Left lung (tissue), 10 donors: ENCODE measurements around the gene LIPF. TPM values are rescaled to one million over a fixed set of nuclear protein-coding genes. Genes with fewer than 3 reads are reported as not detected.

Experiments used
- ATAC-seq: fragments of 200-7000 bp; cut with Tn5 transposase; one replicate; pipeline ENCODE4 v1.9.1; 2020; ENCODE audit warnings: moderate library complexity
- DNase-seq, 4 donors: peaks; one replicate each; pipeline ENCODE4 v3.0.0-alpha.2; 2013 to 2020
- H3K27ac ChIP-seq, 2 donors: fragments of 200-600 bp; sonication (generic) in 1 of 2; one replicate each; pipeline versions ENCODE4 v1.5.0 to v1.8.0; 2020 to 2021
- H3K27me3 ChIP-seq, 2 donors: fragments of 200-600 bp; sonication (generic) in 1 of 2; one replicate each; pipeline versions ENCODE4 v1.5.0 to v1.8.0; 2020 to 2021
- H3K36me3 ChIP-seq, 2 donors: fragments of 200-600 bp; sonication (generic) in 1 of 2; one replicate each; pipeline versions ENCODE4 v1.5.0 to v1.8.0; 2020 to 2021
- H3K4me1 ChIP-seq, 2 donors: fragments of 200-600 bp; one replicate each; pipeline ENCODE4 v1.8.0; 2021
- H3K4me3 ChIP-seq, 2 donors: fragments of 200-600 bp; sonication (generic) in 1 of 2; one replicate each; pipeline versions ENCODE4 v1.5.0 to v1.8.0; 2020 to 2021; ENCODE audit warnings: mild to moderate bottlenecking in 1 of 2
- H3K9me3 ChIP-seq, 2 donors: fragments of 200-600 bp; sonication (generic) in 1 of 2; one replicate each; pipeline versions ENCODE4 v1.5.0 to v1.8.0; 2020 to 2021
- intact Hi-C, 2 donors: fragments of 100-400 bp; cut with DNase I; formaldehyde crosslinking; loops; one replicate each; pipeline versions ENCODE4 v1.11.2 to v1.14.2; 2022
- polyA plus RNA-seq, 6 donors: library from polyadenylated mRNA; unstranded; fragments of 120-200 nt; gene quantifications; one replicate each; pipeline ENCODE4 v1.2.1, GENCODE V29; 2013; ENCODE audit not compliant: insufficient read length in 6 of 6
- total RNA-seq, 2 donors: library from RNA; stranded (reverse); fragmentation: NEBNext Ultra II Directional; extraction: Animal tissue kit (Norgen Biotek cat#: 25700); gene quantifications; one replicate each; pipeline ENCODE4 v1.2.1, GENCODE V29; 2021
- TF ChIP-seq, protein P1 (sequence below), 2 donors: fragments of 200-600 bp; sonication (generic) in 1 of 2; IDR thresholded peaks; one replicate each; pipeline versions ENCODE4 v1.5.0 to v1.8.0; 2021; ENCODE audit warnings: antibody characterized with exemption in 2 of 2
- donor health status: DM: no; HTN: yes; CAD: no.
- donor health status: DM: no; HTN: no; CAD: no.

The LIPF gene
- total and polyA plus RNA-seq, 8 donors = 0.24 to 0.51 (median 0.38) TPM; not detected in 5

DNA sequence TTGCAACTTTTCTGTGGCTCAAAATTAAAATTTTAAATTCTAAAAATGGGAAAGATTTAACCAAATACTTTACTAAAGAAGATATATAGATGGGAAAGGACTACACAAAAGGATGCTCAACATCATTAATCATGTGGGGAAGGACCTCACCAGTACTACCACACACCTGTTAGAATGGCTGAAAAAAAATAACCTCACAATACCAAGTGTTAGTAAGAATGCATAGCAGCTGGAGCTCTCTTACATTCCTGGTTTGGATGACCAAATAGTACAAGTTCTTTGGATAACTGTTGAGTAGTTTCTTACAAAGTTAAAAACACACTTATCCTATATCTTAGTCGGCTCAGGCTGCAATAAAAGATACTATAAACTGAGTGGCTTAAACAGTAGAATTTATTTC is 43.8 kb upstream of the LIPF start:
- no peak overlapping the region for H3K27ac ChIP-seq
- no peak for DNase-seq

DNA sequence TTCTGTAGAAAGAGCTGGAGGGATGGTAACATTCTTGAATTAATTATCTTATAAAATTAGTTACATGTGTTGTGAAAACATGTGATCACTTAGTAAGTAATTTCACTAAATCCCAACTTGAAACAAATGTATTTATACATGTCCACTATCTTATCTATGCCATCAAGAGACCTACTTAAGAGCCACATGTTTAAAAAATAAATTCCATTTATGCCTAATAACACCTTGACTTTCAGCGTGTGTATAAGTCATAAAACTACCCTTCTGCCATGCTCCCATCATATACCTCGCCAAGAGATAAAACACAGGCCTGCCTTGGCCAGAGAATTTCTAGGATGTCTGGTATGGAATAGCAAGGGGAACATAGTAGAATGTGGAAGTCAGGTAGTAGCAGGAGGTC is 40.4 kb upstream of the LIPF start:
- ATAC-seq = no peak
- no peak for DNase-seq
- intact Hi-C loops = no loop called here
- Histone ChIP-seq H3K9me3 (peaks cover 0 to 3% of the 10 kb centered on the region in 2 donors), H3K4me3 (no peak overlapping the region), H3K27ac (no peak overlapping the region), H3K4me1 (no peaks in the 10 kb centered on the region), H3K27me3 (no peaks in the 10 kb centered on the region), H3K36me3 (no peaks in the 10 kb centered on the region)
- TF ChIP-seq, protein P1, sequence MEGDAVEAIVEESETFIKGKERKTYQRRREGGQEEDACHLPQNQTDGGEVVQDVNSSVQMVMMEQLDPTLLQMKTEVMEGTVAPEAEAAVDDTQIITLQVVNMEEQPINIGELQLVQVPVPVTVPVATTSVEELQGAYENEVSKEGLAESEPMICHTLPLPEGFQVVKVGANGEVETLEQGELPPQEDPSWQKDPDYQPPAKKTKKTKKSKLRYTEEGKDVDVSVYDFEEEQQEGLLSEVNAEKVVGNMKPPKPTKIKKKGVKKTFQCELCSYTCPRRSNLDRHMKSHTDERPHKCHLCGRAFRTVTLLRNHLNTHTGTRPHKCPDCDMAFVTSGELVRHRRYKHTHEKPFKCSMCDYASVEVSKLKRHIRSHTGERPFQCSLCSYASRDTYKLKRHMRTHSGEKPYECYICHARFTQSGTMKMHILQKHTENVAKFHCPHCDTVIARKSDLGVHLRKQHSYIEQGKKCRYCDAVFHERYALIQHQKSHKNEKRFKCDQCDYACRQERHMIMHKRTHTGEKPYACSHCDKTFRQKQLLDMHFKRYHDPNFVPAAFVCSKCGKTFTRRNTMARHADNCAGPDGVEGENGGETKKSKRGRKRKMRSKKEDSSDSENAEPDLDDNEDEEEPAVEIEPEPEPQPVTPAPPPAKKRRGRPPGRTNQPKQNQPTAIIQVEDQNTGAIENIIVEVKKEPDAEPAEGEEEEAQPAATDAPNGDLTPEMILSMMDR (IDR thresholded peaks at IDR 0.05) = no peak

More for the DNA sequence above, 43.8 kb upstream of the LIPF start:
- no peak overlapping the region for H3K4me3 ChIP-seq
- intact Hi-C loops = no loop called here
- no peak for ATAC-seq
- H3K9me3 ChIP-seq = no peaks in the 10 kb centered on the region
- TF ChIP-seq, protein P1 (IDR thresholded peaks at IDR 0.05) = no peak
- H3K27me3 ChIP-seq = no peaks in the 10 kb centered on the region
- no peaks in the 10 kb centered on the region for H3K4me1 ChIP-seq
- no peaks in the 10 kb centered on the region for H3K36me3 ChIP-seq

DNA sequence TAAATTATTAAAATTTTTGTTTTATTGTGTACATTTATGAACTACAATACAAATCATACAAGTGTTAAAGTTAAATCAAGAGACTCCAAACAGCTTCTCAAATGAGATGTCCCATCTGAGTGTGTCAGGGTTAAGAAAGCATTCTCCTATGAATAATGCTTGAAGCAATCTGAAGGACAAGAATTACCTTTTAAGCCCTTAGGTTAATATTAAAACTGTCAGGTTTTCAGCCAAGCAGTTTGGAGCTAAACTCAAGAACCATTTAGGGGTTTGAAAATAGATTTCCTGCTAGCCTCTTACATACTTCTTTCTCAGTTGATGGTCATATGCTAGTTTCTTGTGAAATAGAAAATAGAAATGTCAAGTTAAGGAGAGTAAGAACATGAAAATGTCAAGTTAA is 39.4 kb upstream of the LIPF start:
- DNase-seq = no peak
- intact Hi-C loops = no loop called here
- Histone ChIP-seq H3K27ac (no peak overlapping the region), H3K4me1 (no peaks in the 10 kb centered on the region), H3K4me3 (no peak overlapping the region), H3K36me3 (no peaks in the 10 kb centered on the region), H3K27me3 (no peaks in the 10 kb centered on the region), H3K9me3 (peaks cover 0 to 5% of the 10 kb centered on the region in 2 donors)
- TF ChIP-seq, protein P1 (IDR thresholded peaks at IDR 0.05) = no peak
- ATAC-seq = peak; percentile 83

DNA sequence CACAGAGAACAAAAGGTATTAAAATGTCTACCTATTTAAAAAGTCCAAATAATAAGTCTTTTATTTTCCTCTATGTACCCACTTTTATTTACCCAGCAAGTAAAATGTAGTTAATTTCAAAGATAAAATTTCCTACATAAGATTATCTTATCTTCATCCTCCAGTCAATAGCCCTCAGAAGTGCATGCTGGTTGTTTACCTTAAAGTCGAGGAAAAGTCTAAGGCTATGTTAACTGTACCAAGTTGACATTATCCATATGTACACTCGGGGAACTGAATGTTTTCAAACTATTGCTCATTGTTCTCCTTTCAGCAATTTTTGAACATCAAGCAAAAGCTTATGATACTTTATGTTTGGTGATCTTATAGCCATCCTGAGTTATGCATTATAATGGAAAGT is 24.1 kb upstream of the LIPF start:
- TF ChIP-seq, protein P1 (IDR thresholded peaks at IDR 0.05) = no peak
- Histone ChIP-seq H3K4me3 (no peak overlapping the region), H3K9me3 (peaks cover 0 to 8% of the 10 kb centered on the region in 2 donors), H3K27ac (no peak overlapping the region), H3K36me3 (no peaks in the 10 kb centered on the region), H3K4me1 (peaks cover 0 to 5% of the 10 kb centered on the region in 2 donors), H3K27me3 (no peaks in the 10 kb centered on the region)
- DNase-seq = no peak
- intact Hi-C loops = no loop called here
- ATAC-seq = peak; percentile 44

DNA sequence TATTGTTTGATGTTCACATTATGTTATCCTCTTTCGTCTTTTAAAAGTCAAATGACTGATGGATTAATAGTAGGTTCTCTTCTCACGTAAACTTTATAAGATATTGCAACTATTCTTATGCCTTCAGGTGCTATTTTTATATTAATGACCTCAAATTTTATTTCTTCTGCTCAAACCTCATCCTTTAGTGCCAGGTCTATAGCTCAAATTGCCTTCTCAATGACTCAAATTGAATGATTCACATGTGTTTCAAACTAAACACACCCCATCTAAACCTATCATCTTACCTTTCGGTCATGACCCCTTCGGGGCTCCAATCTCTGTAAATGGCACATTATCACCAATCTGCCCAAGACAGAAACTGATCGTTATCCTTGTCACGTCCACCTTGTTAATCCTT is 22.0 kb upstream of the LIPF start:
- Histone ChIP-seq H3K36me3 (no peaks in the 10 kb centered on the region), H3K27me3 (no peaks in the 10 kb centered on the region), H3K4me1 (peaks cover 0 to 5% of the 10 kb centered on the region in 2 donors), H3K9me3 (peaks cover 0 to 8% of the 10 kb centered on the region in 2 donors), H3K4me3 (no peak overlapping the region), H3K27ac (no peak overlapping the region)
- intact Hi-C loops = no loop called here
- TF ChIP-seq, protein P1 (IDR thresholded peaks at IDR 0.05) = no peak
- DNase-seq (no peak), ATAC-seq (no peak)
